ENCODE measurements around the gene ZNF804A.

GRCh38 chr2:184835398-184835715 lies 237.0 kb downstream of the ZNF804A start:
- TF ChIP-seq CTCF (IDR thresholded peaks at IDR 0.05; ENCODE audit: borderline replicate concordance, extremely low read depth, low read length, poor library complexity, severe bottlenecking) (no peak), EZH2 (IDR thresholded peaks at IDR 0.05; ENCODE audit: borderline replicate concordance, low read depth, low read length, severe bottlenecking) (no peak)
